HCEC 1CT (cell line): Measurements from ENCODE around the gene SH3RF3.
A peak's percentile ranks its signal among the peaks of the same experiment; 100 is the strongest.

ENCODE experiments used
- DNase-seq: peaks from one replicate; pipeline ENCODE4 v3.0.0-alpha.2; 2017

Gene SH3RF3

DNA sequence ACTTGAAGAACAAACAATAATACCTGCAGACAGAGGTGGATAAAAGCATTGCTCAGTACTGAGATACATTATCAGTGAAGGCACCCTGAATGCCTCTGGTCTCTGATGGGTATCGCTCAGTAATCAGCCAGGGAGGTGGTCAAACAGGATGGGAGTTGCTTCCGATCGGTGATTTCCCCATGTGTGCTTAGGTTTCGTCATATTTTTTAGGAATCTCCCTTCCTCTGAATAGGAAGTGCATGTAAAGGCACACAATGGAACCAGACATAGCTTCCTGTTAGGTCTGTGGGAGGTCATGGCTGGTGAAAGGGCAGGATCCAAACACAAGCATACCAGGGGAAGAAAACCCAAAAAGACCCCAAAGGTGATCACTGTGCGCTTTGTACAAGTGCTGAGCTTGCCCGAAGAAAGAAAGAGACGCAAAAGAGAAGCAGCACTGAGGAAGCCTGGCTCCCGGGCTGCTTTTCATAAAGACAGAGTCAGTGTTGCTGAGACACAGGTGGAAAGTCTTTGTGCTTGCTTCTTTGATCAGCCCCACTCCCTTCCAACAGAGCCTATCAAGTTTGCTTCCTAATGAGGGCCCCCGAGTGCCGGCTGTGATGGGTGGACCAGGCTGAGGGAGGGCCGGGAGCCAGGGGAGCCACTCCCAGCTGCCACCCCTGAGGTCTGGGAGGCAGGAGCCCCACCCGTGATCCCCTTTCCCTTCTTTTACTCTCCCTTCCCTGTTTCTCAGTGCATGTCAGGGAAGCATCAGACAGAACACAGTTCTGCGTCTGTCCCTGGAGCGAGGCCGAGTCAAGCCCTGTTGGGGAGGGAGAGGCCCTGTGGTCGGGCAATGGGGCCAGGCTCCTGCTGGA, 138.2 kb downstream of the SH3RF3 start:
- DNase-seq, result no peak

DNA sequence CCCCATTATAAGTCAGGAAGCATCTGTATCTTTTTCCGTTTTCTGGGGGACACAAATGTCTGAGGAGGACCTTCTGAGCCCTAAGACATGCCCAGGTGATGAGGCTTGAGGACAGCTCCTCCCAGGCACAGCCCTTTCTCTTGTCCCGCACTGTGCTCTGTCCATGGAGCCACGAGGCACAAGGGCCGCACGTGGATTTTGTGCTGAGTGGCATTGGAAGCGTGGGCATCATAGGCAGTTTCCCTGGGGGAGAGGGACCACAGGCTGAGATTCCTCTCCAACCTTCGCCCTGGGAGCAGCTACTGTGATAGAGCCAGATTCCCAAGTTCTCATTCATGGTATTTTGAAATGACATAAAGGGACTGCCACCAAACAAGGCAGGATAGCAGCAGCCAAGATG, 139.9 kb downstream of the SH3RF3 start:
- no peak for DNase-seq

DNA sequence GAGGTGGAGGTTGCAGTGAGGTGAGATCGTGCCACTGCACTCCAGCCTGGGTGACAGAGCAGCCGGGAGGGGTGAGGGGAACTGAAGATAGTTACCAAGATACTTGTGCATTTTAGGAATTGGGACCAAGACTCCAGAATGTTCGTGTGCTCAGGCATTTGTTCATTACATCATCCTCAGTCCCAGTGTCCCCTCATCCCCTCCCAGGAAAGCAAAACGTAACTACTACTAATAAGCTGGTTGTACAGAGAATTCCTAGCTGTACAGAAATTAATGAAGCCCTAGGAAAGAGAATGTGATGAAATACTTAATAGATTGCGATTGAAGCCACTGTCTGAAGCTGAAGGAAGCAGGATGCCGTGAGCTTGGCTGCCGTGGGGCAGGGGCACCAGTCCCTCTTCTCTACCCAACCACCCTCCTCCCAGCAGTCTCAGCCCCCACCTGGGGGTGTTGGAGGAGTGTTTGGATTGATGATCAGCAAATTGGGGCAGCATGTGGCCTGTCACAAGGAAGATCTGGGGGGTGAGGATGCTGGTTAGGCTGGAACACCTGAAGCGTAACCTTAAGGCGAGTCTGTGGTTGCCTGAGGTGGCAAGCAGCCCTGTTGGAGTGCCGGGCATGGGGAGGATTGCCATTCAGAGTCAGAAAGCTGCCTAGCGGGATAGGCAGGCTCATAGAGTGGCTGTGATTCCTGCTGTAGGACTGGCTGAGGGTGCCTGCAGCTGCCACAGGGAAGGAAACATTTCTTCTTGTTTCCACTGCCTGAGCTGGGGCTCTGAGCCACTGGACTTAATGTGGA, 140.9 kb downstream of the SH3RF3 start:
- DNase-seq, result no peak

DNA sequence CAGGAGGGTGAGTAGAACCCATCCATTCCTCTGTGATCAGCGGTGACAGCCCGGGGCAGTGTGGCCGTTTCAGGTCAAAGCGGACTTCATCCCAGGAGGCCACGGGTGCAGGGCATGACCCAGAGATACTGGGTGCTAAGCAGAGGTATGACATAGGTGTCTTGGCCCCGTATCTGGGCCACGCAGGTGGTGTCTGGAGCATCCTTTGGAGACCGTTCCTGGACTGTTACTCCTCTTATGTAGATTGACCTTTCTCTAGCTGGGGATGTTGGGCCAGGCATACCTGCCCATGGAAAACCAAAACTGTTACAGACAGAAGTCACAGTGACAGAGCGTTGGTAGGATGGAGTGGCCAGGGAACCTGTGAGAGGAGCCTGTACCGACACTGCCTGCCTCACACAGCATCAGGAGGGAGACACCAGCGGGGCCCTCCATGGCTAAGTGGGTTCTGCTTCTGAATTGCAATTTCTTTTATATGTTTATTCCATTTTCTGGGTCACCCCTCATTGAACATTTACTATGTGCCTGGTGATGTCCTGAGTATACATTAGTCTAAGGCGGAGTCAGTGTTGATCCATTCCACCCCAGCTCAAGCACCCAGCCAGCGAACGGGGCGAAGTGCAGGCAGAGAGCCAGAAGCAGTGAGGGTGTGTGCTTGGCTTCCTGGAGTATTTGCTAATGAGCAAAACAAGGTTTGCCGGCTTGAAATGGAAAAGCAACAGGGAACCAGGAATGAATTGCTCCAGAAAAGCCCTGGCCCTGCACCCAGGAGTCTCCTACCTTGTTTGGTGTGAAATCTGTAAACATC, 141.7 kb downstream of the SH3RF3 start:
- DNase-seq, result no peak

DNA sequence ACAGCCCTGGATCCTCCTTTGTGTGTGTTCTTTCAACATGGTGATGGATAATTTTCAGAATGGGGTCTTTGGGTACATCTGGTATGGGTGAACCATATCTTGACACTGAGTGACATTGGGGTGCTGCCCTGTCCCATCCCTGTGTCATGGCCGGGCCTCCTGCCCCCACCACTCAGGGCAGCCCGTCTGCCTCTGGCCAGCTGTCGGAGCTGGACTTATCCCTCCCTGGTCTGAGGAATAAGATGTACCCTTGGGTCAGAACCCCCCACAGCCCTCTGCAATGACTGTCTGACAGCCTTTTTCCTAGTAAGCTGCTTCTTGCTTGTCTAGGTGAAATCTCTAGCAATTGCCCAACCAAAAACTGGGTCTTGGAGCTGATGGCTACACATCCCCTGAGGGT, 142.9 kb downstream of the SH3RF3 start:
- DNase-seq, result no peak

DNA sequence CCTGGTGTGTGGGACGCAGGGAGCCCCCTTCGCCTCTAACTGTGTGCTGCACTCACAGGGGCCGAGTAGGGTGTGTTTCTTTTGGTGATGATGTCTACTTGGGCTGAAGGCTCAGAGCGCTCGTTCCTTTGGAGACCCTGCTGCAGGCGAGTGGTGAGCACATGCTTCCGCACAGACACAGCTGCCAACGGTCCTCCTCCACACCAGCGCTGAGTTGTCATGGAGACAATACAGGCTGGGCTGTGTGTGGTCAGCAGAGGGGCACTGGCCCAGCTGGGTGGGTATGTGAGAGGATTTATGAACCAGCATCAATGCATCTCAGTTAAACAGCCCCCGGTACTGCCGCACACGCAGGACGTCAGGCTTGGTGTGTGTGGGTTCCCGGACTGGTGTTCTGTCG, 143.5 kb downstream of the SH3RF3 start:
- no peak for DNase-seq

DNA sequence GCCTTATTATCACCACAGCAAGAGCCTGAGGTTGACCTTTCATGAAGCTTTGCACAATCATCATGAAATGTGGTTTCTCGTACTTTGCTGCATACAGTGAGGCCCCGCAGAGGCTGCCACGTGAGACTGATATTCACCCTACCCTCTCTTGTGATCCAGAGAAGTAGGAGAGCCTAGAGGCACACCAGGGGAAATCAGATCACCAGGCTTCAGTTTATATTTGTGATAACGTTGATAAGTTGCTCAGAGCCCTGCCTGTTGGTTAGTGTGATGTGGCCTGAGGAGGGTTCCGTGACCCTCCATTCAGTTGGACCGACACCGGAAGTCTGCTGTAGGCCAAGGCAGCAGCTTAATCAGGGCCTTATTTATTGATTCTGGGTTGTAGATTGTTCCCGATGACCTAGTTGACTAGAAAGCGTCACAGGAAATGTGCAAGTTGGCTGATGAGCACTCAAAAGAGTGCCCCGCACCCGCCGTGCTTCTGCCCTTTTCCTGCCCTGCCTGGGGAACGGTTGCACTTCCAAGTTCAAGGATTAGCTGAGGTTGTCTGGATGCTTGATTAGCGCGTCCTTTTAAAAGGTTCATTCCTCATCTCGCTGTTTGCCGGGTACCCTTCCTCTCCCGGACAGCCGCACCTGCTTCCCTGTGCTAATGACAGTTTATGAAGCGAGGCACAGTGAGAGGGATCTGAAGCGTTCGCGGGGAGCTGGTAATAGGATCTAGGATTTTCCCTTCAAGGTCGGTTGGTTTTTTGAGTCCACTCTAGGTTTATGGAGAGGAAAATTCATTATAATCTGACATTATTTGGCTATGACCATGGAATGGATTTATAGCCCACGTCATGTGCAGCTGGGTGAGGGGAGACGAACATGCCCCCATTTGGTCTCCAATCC, 146.4 kb downstream of the SH3RF3 start:
- no peak for DNase-seq

DNA sequence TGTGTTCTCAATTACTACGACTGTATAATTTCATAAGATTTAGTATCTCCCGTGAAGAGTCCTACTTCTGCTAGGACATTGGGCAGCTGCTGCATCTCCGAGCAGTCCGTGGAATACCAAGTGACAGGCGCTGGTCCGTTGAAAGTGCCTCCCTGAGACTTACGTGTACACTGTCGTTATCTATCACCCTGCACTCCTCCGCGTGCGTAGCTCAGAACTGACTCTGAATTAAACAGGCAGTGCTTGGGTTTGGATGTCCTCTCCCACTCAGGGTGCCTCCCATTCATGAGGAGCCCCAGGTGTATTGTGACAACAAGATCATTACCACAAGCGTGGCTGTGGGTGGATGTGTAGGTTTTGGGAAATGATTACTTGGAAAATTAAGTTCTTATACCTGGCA, 148.4 kb downstream of the SH3RF3 start:
- no peak for DNase-seq

DNA sequence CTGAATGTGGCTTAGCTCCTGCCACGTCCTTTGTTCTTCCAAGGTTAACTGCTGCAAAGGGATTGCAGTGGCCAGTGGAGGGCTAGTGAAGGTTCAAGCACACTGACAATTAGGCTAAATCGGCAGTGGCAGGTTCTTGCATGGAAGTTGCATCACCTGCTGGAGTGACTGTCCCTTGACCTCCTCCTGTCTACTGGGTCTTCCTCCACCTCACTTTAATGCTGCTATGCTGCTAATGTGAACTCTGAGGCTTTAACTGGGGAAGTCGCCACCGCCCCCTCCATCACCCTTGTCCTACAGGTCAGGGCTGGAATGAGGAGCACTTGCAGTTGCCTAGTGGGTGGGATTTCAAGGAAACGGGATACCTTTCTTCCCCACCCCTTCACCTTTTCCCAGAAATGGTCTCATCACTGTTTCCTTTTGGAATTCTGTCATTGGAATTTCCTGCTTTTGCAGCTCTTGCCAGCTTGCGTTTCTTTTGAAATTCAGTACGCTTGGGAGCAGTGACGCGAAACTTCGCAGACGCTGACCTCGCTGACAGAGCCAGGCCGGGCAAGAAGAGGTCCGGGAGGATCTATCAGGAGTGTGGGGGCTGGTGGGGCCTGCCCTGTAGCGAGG, 150.3 kb downstream of the SH3RF3 start:
- no peak for DNase-seq

DNA sequence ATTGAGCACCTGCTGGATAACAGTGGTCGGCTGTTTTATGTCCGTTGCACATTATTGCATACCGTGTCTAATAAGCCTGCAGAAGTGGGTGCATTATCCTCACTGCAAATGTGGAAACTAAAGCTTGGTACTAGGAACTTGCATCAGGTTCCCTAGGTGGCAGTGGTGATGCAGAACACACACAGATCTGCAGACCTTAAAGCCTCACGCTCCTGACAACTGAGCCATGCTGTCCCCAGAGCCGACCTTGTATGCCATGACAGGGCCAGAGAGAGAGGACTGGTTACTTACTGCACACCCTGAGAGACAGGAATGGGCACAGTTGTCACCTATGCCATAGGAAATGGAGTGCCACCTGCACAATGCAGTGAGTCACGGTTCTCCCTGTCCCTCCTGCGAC, 151.8 kb downstream of the SH3RF3 start:
- DNase-seq, result no peak

DNA sequence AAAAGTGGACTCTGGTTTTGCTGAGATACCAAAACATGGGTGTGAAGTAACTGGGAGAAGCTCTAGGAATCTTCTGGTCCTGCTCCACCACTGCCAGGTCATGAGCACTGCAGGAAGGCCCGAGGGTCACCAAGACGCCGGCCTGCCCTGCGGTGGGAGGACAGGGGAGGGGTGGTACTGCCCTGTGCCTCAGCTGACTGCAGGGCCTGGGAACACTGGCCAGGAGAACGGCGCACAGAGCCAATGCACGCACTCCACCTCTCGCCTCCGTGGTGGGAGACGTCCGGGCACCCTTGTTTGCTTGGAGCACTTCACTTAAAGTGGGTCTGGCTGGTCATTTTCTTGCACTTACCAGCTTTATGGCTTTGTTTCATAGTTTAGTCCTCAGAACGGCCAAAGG, 153.4 kb downstream of the SH3RF3 start:
- DNase-seq, result no peak

DNA sequence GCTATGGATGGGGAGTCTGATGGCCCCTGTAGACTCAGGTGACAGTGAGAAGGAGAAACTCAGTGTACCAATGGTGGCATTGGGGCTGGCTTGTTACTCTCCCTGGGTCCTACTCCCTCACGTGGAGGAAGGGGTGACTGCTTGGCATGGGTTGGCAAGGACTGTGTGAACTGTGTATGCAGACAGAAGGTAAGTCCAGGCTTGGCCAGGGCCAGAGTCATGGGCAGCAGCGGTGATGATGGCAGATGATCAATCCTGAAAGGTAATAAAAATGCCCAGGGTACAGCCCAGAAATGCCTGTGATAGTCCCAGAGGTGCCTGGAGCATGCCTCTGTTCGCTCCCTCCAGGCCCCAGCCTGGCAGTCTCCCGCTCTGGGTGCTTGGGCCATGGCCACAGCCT, 153.9 kb downstream of the SH3RF3 start:
- no peak for DNase-seq

DNA sequence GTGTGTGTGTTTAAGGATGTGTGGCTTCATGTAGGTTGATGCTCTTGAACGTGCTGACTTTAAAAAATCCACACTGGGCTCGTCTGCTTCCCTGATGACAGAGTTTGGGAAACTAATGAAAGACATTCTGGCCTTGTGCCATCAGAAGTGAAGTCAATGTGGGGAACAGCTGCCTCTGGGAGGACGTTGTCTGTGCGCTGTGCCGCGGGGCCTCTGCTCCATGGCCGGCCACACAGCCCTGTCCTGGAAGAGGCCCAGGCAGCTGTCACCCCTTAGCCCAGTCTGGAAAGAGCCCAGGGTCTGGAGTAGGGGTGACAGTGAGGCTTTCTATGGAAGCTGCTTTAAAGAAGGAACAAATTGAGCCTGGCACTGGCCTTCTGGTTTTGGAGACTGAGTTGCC, 155.8 kb downstream of the SH3RF3 start:
- peak; percentile 41 for DNase-seq

DNA sequence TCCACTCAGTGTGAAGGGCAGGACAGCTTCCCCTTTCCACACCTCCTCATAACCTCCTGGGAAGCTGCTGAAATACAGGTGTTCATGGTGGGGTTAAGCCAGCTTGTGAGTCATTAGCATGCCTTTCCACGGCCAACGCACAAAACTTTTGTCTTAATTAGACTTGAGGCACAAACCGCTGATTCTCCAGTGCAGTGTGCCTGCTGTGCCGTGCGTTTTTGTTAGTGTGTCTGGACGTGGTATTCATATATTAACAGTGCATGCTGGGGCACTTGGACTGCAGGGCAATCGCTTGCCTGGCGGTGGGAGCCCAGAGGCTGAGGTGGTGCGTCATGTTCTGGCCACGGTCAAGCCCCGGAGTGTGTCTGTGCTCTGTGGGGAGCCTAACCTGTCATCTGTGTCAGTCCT, 156.2 kb downstream of the SH3RF3 start:
- no peak for DNase-seq

DNA sequence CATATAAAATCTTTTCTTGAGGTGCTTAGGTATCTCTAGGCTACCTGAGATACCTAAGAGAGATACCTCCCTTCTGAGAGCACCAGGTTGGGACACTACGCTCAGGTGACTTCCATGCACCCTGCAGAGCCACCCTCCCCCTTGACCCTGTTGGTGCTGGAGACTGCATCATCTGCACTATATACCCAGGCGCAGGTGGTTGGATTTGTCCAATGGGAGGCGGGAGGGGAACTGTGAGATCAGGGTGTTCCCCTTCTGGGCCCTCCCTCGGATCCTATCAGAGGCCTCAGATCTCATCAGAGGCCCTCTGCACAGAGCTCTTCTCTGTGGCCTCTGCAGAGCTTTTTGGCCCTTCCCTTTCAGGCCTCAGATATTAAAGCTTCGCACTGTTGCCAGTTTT, 158.4 kb downstream of the SH3RF3 start:
- DNase-seq, result no peak

DNA sequence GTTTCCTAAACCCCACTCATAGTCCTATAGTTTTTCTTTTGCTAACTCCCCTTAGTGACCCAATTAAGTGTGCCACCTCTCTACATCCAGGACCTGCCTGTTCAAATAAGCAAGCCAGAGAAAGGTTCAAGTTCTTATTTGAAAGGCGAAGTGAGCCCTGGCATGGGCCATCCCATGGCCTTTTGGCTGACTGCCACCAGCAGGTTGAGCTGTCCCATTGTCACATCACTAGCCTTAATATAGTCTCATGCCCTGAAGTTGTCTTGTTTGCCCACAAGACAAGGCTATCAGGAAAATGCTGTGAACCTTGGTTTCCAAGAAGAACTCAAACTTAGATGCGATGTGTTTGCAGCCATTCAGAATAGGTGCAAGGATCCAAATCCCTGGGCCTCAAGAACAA, 158.8 kb downstream of the SH3RF3 start:
- DNase-seq, result no peak

DNA sequence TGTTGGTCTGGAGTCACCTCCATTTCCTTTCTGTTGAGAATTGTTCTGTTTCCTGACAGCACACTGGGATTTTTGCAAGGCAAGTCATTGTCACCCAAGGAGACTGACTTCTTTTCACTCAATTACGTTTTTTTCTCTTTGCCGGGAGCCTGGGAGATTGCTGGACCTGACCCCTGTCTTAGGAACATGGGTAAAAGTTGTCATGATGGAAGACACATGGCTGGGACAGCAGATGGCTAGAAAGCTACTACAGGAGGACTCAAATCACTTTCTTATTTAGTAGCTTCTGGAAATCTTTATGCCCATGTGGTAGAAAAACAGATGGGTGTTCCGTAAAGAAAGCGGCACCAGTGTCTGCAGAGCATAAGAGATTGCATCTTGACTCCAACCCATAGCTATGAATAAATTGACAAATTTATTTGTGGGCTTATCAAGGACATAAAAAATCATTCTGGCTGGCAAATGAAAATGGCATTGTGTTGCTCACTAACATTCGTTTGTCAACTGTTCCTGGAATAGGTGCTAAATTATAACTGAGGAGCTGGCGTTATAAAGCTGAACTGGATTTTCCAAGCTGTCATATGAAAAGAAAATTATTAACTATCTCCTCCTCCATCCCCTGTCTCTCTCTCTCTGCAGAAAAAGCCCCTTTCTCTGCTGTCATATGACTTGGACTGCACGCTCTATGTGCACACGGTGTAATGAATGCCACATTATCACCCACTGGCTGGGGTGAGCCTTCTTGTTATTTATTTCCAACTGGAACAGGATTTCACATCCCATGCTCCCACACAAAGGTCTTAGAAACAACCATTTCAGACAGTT, 159.8 kb downstream of the SH3RF3 start:
- DNase-seq, result no peak

DNA sequence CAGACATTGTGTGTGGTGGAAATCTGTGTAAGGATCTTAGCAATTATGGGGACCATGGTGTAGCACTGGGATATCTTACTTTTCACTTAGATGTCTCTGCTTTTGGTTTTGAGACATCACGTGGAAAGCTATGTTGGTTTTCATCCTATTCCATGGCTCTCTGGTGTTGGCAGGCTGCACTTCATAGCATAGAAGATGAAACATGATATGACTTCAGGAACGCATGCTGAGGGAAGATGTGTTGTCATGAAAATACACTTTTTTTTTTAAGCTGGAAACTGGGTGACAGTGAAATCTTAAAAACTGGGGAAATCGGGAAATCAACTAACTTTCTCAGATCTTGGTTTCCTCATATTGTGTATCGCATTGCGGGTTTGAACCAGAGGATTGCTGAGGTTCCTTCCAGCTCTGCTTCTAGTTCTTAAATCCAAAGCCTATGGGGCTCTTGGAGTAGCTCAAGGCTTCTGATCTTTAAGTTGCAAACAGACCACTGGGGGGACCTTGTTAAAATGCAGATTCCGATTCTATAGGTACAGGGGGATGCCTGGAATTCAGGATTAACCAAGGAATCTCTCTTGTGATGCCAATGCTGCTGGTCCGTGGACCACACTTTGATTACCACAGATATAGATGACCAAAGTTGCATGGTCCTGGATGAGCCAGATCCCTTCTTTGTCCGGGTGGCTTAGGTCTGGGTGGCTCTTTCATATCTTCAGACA, 160.7 kb downstream of the SH3RF3 start:
- DNase-seq, result no peak

DNA sequence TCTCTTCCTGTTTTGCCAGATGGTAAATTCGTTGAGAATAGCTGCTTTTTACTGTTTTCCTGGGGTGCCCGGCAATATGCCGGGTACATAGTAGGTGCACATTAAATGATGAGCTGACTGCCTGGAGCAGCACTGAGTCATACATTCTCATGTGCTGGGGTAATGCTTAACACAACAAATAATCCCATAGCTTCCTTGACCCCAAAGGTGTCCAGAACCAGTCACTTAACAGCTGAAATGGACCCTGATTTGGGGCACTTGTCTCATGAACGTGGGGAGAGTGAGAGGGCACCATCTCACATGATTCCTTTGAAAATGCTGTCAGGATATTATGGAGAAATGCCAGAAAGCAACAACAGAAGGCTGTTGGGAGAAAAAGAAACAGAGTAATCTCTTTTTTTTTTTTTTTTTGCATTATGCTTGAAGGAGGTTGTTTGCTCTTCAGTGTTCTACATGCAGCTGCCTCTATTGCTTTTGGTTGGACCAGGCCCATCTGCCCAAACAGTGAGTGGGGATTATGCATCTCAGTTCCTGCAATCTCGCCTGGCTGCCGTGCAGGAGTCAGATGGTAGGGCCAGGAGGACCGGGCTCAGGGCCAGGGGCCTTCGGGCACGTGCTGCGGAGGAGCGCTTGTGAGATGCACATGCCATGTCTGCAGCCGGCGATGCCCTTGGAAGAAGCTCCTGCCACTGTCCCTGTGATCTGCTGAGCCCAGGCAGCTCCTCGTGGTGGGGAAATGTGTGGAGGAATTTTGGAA, 162.1 kb downstream of the SH3RF3 start:
- peak; percentile 75 for DNase-seq

DNA sequence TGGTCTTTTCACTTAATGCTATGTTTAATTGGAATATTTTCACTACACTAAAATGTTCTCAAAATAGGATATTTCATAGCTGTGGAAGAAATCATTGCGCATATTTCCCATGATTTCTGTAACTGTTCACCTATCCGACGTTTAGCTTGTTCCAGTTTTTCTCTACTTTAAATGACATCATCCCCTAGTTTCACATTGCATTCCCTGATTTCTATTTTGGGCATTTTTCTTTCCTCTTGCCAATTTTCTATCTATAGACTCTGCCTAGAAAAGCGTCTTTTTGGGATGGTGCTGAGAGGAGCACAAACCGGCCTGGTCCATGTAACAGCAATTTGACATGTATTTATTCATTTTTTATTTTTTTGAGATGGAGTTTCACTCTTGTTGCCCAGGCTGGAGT, 163.4 kb downstream of the SH3RF3 start:
- DNase-seq, result no peak
